Effector memory CD8-positive, alpha-beta T cell (primary cell): ENCODE results near the gene MYO1F.
"Not testable (repeated sequence)": the region's sequence is repeated elsewhere in the genome, so short reads cannot be mapped to it uniquely, and the experiment has no call there.

Source experiments
- ATAC-seq: fragments of 150-1000 bp; cut with Tn5 transposase; replicated peaks from 2 replicates; pipeline ENCODE4 v1.10.0; 2021; ENCODE audit warnings: mild to moderate bottlenecking, moderate library complexity
- DNase-seq, 3 experiments: peaks; one replicate each; pipeline ENCODE4 v3.0.0; 2021
- H3K27ac Mint-ChIP-seq, 2 donors: one replicate each; pipeline ENCODE4 v1.8.0; 2022; ENCODE audit warnings: mild to moderate bottlenecking in 2 of 2, mixed read lengths in 2 of 2, moderate library complexity in 2 of 2
- H3K27me3 Mint-ChIP-seq, 2 donors: one replicate each; pipeline ENCODE4 v1.8.0; 2022; ENCODE audit warnings: mixed read lengths in 2 of 2
- H3K36me3 Mint-ChIP-seq: one replicate; pipeline ENCODE4 v1.8.0; 2022; ENCODE audit warnings: mild to moderate bottlenecking, moderate library complexity, mixed read lengths; ENCODE audit not compliant: insufficient read depth
- H3K4me1 Mint-ChIP-seq, 2 donors: one replicate each; pipeline ENCODE4 v1.8.0; 2022; ENCODE audit warnings: low read depth in 2 of 2, mixed read lengths in 2 of 2
- H3K4me3 Mint-ChIP-seq, 2 donors: one replicate each; pipeline ENCODE4 v1.8.0; 2022; ENCODE audit warnings: mild to moderate bottlenecking in 2 of 2, mixed read lengths in 2 of 2, moderate library complexity in 2 of 2
- H3K9me3 Mint-ChIP-seq, 2 donors: one replicate each; pipeline ENCODE4 v1.8.0; 2022; ENCODE audit warnings: mixed read lengths in 2 of 2

The MYO1F gene

GRCh38 chr19:8569066-8569771 lies 8.0 kb downstream of the MYO1F start:
- DNase-seq (peak; percentile 69 to 82 (median 75)), ATAC-seq (peak; percentile 81)
- Mint-ChIP-seq H3K27ac (peak overlapping the region; percentile 81 to 94), H3K36me3 (peaks cover 73% of the 10 kb centered on the region), H3K4me3 (peak overlapping the region; percentile 86 to 96), H3K27me3 (no peaks in the 10 kb centered on the region), H3K9me3 (no peaks in the 10 kb centered on the region), H3K4me1 (peaks cover 62 to 68% of the 10 kb centered on the region in 2 donors)

- no peaks in the 10 kb centered on the region for H3K27me3 Mint-ChIP-seq
- H3K36me3 Mint-ChIP-seq, result peaks cover 77% of the 10 kb centered on the region
- no peaks in the 10 kb centered on the region for H3K9me3 Mint-ChIP-seq
- H3K27ac Mint-ChIP-seq, result peak overlapping the region; percentile 81 to 94
- DNase-seq (no peak), ATAC-seq (no peak)
- H3K4me3 Mint-ChIP-seq, result peak overlapping the region; percentile 86 to 96
- H3K4me1 Mint-ChIP-seq, result peaks cover 64 to 67% of the 10 kb centered on the region in 2 donors
Observed at GRCh38 chr19:8567522-8568172, 9.6 kb downstream of the MYO1F start.

- Mint-ChIP-seq H3K36me3 (peaks cover 84% of the 10 kb centered on the region), H3K27me3 (no peaks in the 10 kb centered on the region), H3K9me3 (no peaks in the 10 kb centered on the region), H3K4me1 (peaks cover 59 to 63% of the 10 kb centered on the region in 2 donors), H3K4me3 (peak overlapping the region; percentile 86 to 96), H3K27ac (peak overlapping the region; percentile 81 to 94)
- ATAC-seq (no peak), DNase-seq (no peak)
Observed at GRCh38 chr19:8566855-8567254, 10.4 kb downstream of the MYO1F start.

GRCh38 chr19:8564866-8565265 lies 12.4 kb downstream of the MYO1F start:
- H3K27ac Mint-ChIP-seq, result peak overlapping the region; percentile 94 to 98
- peaks cover 82% of the 10 kb centered on the region for H3K36me3 Mint-ChIP-seq
- H3K4me3 Mint-ChIP-seq, result peak overlapping the region; percentile 71 to 81
- peaks cover 58 to 63% of the 10 kb centered on the region in 2 donors for H3K4me1 Mint-ChIP-seq
- not testable (repeated sequence) for H3K9me3 Mint-ChIP-seq, H3K27me3 Mint-ChIP-seq, ATAC-seq, DNase-seq

GRCh38 chr19:8561075-8561764 lies 16.0 kb downstream of the MYO1F start:
- H3K27ac Mint-ChIP-seq, result peak overlapping the region; percentile 94 to 98
- H3K36me3 Mint-ChIP-seq, result peaks cover 72% of the 10 kb centered on the region
- H3K27me3 Mint-ChIP-seq, result no peaks in the 10 kb centered on the region
- no peaks in the 10 kb centered on the region for H3K9me3 Mint-ChIP-seq
- ATAC-seq, result no peak
- H3K4me1 Mint-ChIP-seq, result peaks cover 59 to 72% of the 10 kb centered on the region in 2 donors
- no peak for DNase-seq
- H3K4me3 Mint-ChIP-seq, result peak overlapping the region; percentile 54 to 71

- DNase-seq (no peak), ATAC-seq (no peak)
- Mint-ChIP-seq H3K4me1 (peaks cover 44 to 61% of the 10 kb centered on the region in 2 donors), H3K4me3 (peak overlapping the region; percentile 53 to 74), H3K9me3 (no peaks in the 10 kb centered on the region), H3K27me3 (no peaks in the 10 kb centered on the region), H3K27ac (peak overlapping the region; percentile 94 to 98), H3K36me3 (peaks cover 74% of the 10 kb centered on the region)
Observed at GRCh38 chr19:8558325-8558724, 18.9 kb downstream of the MYO1F start.

- Mint-ChIP-seq H3K27ac (peak overlapping the region; percentile 94 to 98), H3K4me1 (peaks cover 47 to 60% of the 10 kb centered on the region in 2 donors), H3K9me3 (no peaks in the 10 kb centered on the region), H3K4me3 (peak overlapping the region; percentile 53 to 74), H3K27me3 (no peaks in the 10 kb centered on the region), H3K36me3 (peaks cover 74% of the 10 kb centered on the region)
- DNase-seq, result no peak
- ATAC-seq, result no peak
Observed at GRCh38 chr19:8557642-8558238, 19.5 kb downstream of the MYO1F start.

- H3K27me3 Mint-ChIP-seq, DNase-seq, H3K4me3 Mint-ChIP-seq, ATAC-seq, H3K9me3 Mint-ChIP-seq: not testable (repeated sequence)
- Mint-ChIP-seq H3K4me1 (peaks cover 30 to 31% of the 10 kb centered on the region in 2 donors), H3K27ac (peak overlapping the region; percentile 81 to 92), H3K36me3 (peaks cover 75% of the 10 kb centered on the region)
Observed at GRCh38 chr19:8553729-8554128, 23.5 kb downstream of the MYO1F start.

- ATAC-seq (no peak), DNase-seq (no peak)
- Mint-ChIP-seq H3K4me1 (peaks cover 22% of the 10 kb centered on the region in 2 donors), H3K4me3 (no peak overlapping the region), H3K36me3 (peaks cover 81% of the 10 kb centered on the region), H3K9me3 (no peaks in the 10 kb centered on the region), H3K27me3 (no peaks in the 10 kb centered on the region), H3K27ac (peak overlapping the region; percentile 88 to 92)
Observed at GRCh38 chr19:8552810-8553209, 24.4 kb downstream of the MYO1F start.

- ATAC-seq (no peak), DNase-seq (no peak)
- Mint-ChIP-seq H3K4me1 (peaks cover 15 to 16% of the 10 kb centered on the region in 2 donors), H3K4me3 (no peak overlapping the region), H3K36me3 (peaks cover 92% of the 10 kb centered on the region), H3K9me3 (no peaks in the 10 kb centered on the region), H3K27me3 (no peaks in the 10 kb centered on the region), H3K27ac (peak overlapping the region in 1 of 2 donors; percentile 35)
Observed at GRCh38 chr19:8550070-8550469, 27.2 kb downstream of the MYO1F start.

- Mint-ChIP-seq H3K4me3 (no peak overlapping the region), H3K4me1 (peaks cover 2 to 3% of the 10 kb centered on the region in 2 donors), H3K9me3 (no peaks in the 10 kb centered on the region), H3K27ac (peak overlapping the region in 1 of 2 donors; percentile 74), H3K36me3 (peaks cover 82% of the 10 kb centered on the region), H3K27me3 (no peaks in the 10 kb centered on the region)
- no peak for DNase-seq
- ATAC-seq, result no peak
Observed at GRCh38 chr19:8545743-8546142, 31.5 kb downstream of the MYO1F start.

GRCh38 chr19:8544168-8544567 lies 33.1 kb downstream of the MYO1F start:
- H3K27me3 Mint-ChIP-seq, result no peaks in the 10 kb centered on the region
- H3K4me3 Mint-ChIP-seq, result no peak overlapping the region
- H3K9me3 Mint-ChIP-seq, result no peaks in the 10 kb centered on the region
- H3K36me3 Mint-ChIP-seq, result peaks cover 87% of the 10 kb centered on the region
- no peak overlapping the region for H3K27ac Mint-ChIP-seq
- no peak for DNase-seq
- H3K4me1 Mint-ChIP-seq, result peaks cover 2 to 3% of the 10 kb centered on the region in 2 donors
- no peak for ATAC-seq

GRCh38 chr19:8539621-8540149 lies 37.6 kb downstream of the MYO1F start:
- DNase-seq (no peak), ATAC-seq (no peak)
- Mint-ChIP-seq H3K4me3 (no peak overlapping the region), H3K9me3 (no peaks in the 10 kb centered on the region), H3K27me3 (no peaks in the 10 kb centered on the region), H3K4me1 (peaks cover 2 to 3% of the 10 kb centered on the region in 2 donors), H3K36me3 (peaks cover 89% of the 10 kb centered on the region), H3K27ac (no peak overlapping the region)
